HUDEP-2 (cell line): Measurements from ENCODE around the gene ENGASE.
A peak's percentile ranks its signal among the peaks of the same experiment; 100 is the strongest.

ENCODE experiments used
- DNase-seq, 76 experiments: peaks; one replicate each; lab custom pipeline; 2025; ENCODE audit not compliant: unreplicated experiment in 76 of 76; lab: John Stamatoyannopoulos, UW

Gene ENGASE

GRCh38 chr17:79039171-79039570, 35.5 kb upstream of the ENGASE start:
- no peak for DNase-seq

GRCh38 chr17:79039886-79040285, 34.7 kb upstream of the ENGASE start:
- DNase-seq, result no peak

- no peak for DNase-seq
Observed at GRCh38 chr17:79041041-79041570, 33.5 kb upstream of the ENGASE start.

GRCh38 chr17:79041723-79042420, 32.8 kb upstream of the ENGASE start:
- DNase-seq, result no peak

GRCh38 chr17:79042421-79043190, 32.0 kb upstream of the ENGASE start:
- peak in 46 of 76 experiments; percentile 6 to 69 (median 32) for DNase-seq

GRCh38 chr17:79043191-79043930, 31.3 kb upstream of the ENGASE start:
- no peak for DNase-seq

- no peak for DNase-seq
Observed at GRCh38 chr17:79043931-79044320, 30.7 kb upstream of the ENGASE start.

GRCh38 chr17:79044462-79044861, 30.2 kb upstream of the ENGASE start:
- no peak for DNase-seq

GRCh38 chr17:79045001-79045729, 29.5 kb upstream of the ENGASE start:
- DNase-seq, result no peak

- DNase-seq, result peak in 46 of 76 experiments; percentile 2 to 64 (median 28)
Observed at GRCh38 chr17:79045842-79046196, 28.8 kb upstream of the ENGASE start.

GRCh38 chr17:79046197-79046915, 28.3 kb upstream of the ENGASE start:
- no peak for DNase-seq

- no peak for DNase-seq
Observed at GRCh38 chr17:79046916-79047280, 27.7 kb upstream of the ENGASE start.

- no peak for DNase-seq
Observed at GRCh38 chr17:79047291-79047920, 27.2 kb upstream of the ENGASE start.

GRCh38 chr17:79047923-79048825, 26.4 kb upstream of the ENGASE start:
- no peak for DNase-seq

GRCh38 chr17:79048826-79049755, 25.5 kb upstream of the ENGASE start:
- no peak for DNase-seq

GRCh38 chr17:79049821-79050220, 24.8 kb upstream of the ENGASE start:
- DNase-seq, result no peak

- DNase-seq, result no peak
Observed at GRCh38 chr17:79050551-79050950, 24.1 kb upstream of the ENGASE start.

GRCh38 chr17:79051306-79051705, 23.3 kb upstream of the ENGASE start:
- no peak for DNase-seq
